ENCODE measurements around the gene PCDHGB2. TPM values are rescaled to one million over a fixed set of nuclear protein-coding genes. Genes with fewer than 3 reads are reported as not detected.

PCDHGB2 gene
- total RNA-seq, 1 donor from 2014 or later = 8.9 TPM

- Mint-ChIP-seq H3K4me3 (ENCODE audit: unreplicated experiment) (no peak overlapping the region), H3K4me1 (ENCODE audit: low read depth, unreplicated experiment) (no peaks in the 10 kb centered on the region), H3K27ac (ENCODE audit: unreplicated experiment) (no peak overlapping the region), H3K36me3 (ENCODE audit: unreplicated experiment) (peaks cover 62% of the 10 kb centered on the region), H3K9me3 (ENCODE audit: unreplicated experiment) (peaks cover 26% of the 10 kb centered on the region), H3K27me3 (ENCODE audit: unreplicated experiment) (peaks cover 10% of the 10 kb centered on the region)
- no peak for DNase-seq
- TF ChIP-seq CTCF (IDR thresholded peaks at IDR 0.05; ENCODE audit: partially characterized antibody, unreplicated experiment) = no peak
Measured at GRCh38 chr5:141351591-141351990, 8.2 kb upstream of the PCDHGB2 start.

- peaks cover 12% of the 10 kb centered on the region for H3K27me3 Mint-ChIP-seq (ENCODE audit: unreplicated experiment)
- no peak within 1 kb of the TSS for H3K4me3 Mint-ChIP-seq (ENCODE audit: unreplicated experiment)
- H3K4me1 Mint-ChIP-seq (ENCODE audit: low read depth, unreplicated experiment) = no peaks in the 10 kb centered on the region
- H3K36me3 Mint-ChIP-seq (ENCODE audit: unreplicated experiment) = peaks cover 50% of the 10 kb centered on the region
- no peak within 1 kb of the TSS for H3K27ac Mint-ChIP-seq (ENCODE audit: unreplicated experiment)
- H3K9me3 Mint-ChIP-seq (ENCODE audit: unreplicated experiment) = peaks cover 25% of the 10 kb centered on the region
- peak; percentile 60 for TF ChIP-seq CTCF (IDR thresholded peaks at IDR 0.05; ENCODE audit: partially characterized antibody, unreplicated experiment)
- DNase-seq = no peak
Measured at GRCh38 chr5:141354900-141355469, 4.8 kb upstream of the PCDHGB2 start, which contains the start of gene PCDHGA4. TSS of gene PCDHGA4 (plus strand) at chr5:141355021. CDS start at chr5:141355108, 87 bp downstream.

GRCh38 chr5:141355641-141356040 is 4.2 kb upstream of the PCDHGB2 start:
- Mint-ChIP-seq H3K27me3 (ENCODE audit: unreplicated experiment) (peaks cover 14% of the 10 kb centered on the region), H3K4me3 (ENCODE audit: unreplicated experiment) (no peak overlapping the region), H3K27ac (ENCODE audit: unreplicated experiment) (no peak overlapping the region), H3K4me1 (ENCODE audit: low read depth, unreplicated experiment) (no peaks in the 10 kb centered on the region), H3K9me3 (ENCODE audit: unreplicated experiment) (peaks cover 27% of the 10 kb centered on the region), H3K36me3 (ENCODE audit: unreplicated experiment) (peaks cover 52% of the 10 kb centered on the region)
- no peak for DNase-seq
- TF ChIP-seq CTCF (IDR thresholded peaks at IDR 0.05; ENCODE audit: partially characterized antibody, unreplicated experiment) = no peak

- DNase-seq = no peak
- Mint-ChIP-seq H3K36me3 (ENCODE audit: unreplicated experiment) (peaks cover 56% of the 10 kb centered on the region), H3K4me1 (ENCODE audit: low read depth, unreplicated experiment) (no peaks in the 10 kb centered on the region), H3K27ac (ENCODE audit: unreplicated experiment) (no peak overlapping the region), H3K4me3 (ENCODE audit: unreplicated experiment) (no peak overlapping the region), H3K9me3 (ENCODE audit: unreplicated experiment) (peaks cover 32% of the 10 kb centered on the region), H3K27me3 (ENCODE audit: unreplicated experiment) (peaks cover 17% of the 10 kb centered on the region)
- TF ChIP-seq CTCF (IDR thresholded peaks at IDR 0.05; ENCODE audit: partially characterized antibody, unreplicated experiment) = no peak
Measured at GRCh38 chr5:141356133-141356532, 3.7 kb upstream of the PCDHGB2 start.

GRCh38 chr5:141356950-141357349 is 2.8 kb upstream of the PCDHGB2 start:
- no peak for TF ChIP-seq CTCF (IDR thresholded peaks at IDR 0.05; ENCODE audit: partially characterized antibody, unreplicated experiment)
- H3K4me3 Mint-ChIP-seq (ENCODE audit: unreplicated experiment) = no peak overlapping the region
- H3K9me3 Mint-ChIP-seq (ENCODE audit: unreplicated experiment) = peaks cover 34% of the 10 kb centered on the region
- peaks cover 20% of the 10 kb centered on the region for H3K27me3 Mint-ChIP-seq (ENCODE audit: unreplicated experiment)
- no peak overlapping the region for H3K27ac Mint-ChIP-seq (ENCODE audit: unreplicated experiment)
- H3K4me1 Mint-ChIP-seq (ENCODE audit: low read depth, unreplicated experiment) = no peaks in the 10 kb centered on the region
- DNase-seq = no peak
- H3K36me3 Mint-ChIP-seq (ENCODE audit: unreplicated experiment) = peaks cover 55% of the 10 kb centered on the region

Measured in glutamatergic neuron (in vitro differentiated cells).